MCF 10A (cell line): Measurements from ENCODE around the gene DGKI. TPM values are rescaled to one million over a fixed set of nuclear protein-coding genes. Genes with fewer than 3 reads are reported as not detected.

Experiments
- BruUV-seq: library from RNA; stranded (reverse); fragments of 400-500 nt; replicated peaks from 2 replicates; lab custom pipeline; 2021; lab: Mats Ljungman, UMichigan
- CTCF ChIA-PET: fragments of 300-600 bp; sonication (Branson Sonifier 250); formaldehyde crosslinking; extraction: SDS; loops from one replicate; lab custom pipeline; 2021; ENCODE audit warnings: antibody characterized with exemption, inconsistent platforms; lab: Yijun Ruan, JAX
- POLR2A ChIA-PET: fragments of 300-600, 350-650 bp; sonication (Branson Sonifier 250); formaldehyde crosslinking; extraction: SDS; loops from one replicate; lab custom pipeline; 2020; ENCODE audit warnings: antibody characterized with exemption, inconsistent platforms; lab: Yijun Ruan, JAX
- DNase-seq: peaks from one replicate; pipeline ENCODE4 v3.0.0-alpha.2; 2018; ENCODE audit not compliant: unreplicated experiment
- H3K27ac Mint-ChIP-seq: one replicate; pipeline ENCODE4 v1.8.0; 2022; ENCODE audit warnings: mild to moderate bottlenecking, low read depth, mixed read lengths; ENCODE audit not compliant: unreplicated experiment
- H3K27me3 Mint-ChIP-seq: one replicate; pipeline ENCODE4 v1.8.0; 2022; ENCODE audit warnings: mixed read lengths; ENCODE audit not compliant: insufficient read depth, unreplicated experiment
- H3K36me3 Mint-ChIP-seq: one replicate; pipeline ENCODE4 v1.8.0; 2022; ENCODE audit warnings: mild to moderate bottlenecking, moderate library complexity, mixed read lengths; ENCODE audit not compliant: insufficient read depth, unreplicated experiment
- H3K4me1 Mint-ChIP-seq: one replicate; pipeline ENCODE4 v1.8.0; 2022; ENCODE audit warnings: mixed read lengths; ENCODE audit not compliant: insufficient read depth, unreplicated experiment
- H3K4me3 Mint-ChIP-seq: one replicate; pipeline ENCODE4 v1.8.0; 2022; ENCODE audit warnings: mild to moderate bottlenecking, moderate library complexity, mixed read lengths; ENCODE audit not compliant: unreplicated experiment
- H3K9me3 Mint-ChIP-seq: one replicate; pipeline ENCODE4 v1.8.0; 2022; ENCODE audit warnings: mixed read lengths; ENCODE audit not compliant: unreplicated experiment
- intact Hi-C: fragments of 100-400 bp; cut with micrococcal nuclease; formaldehyde crosslinking; loops from 2 replicates; pipeline ENCODE4 v1.14.1; 2022
- total RNA-seq: library from RNA; stranded (reverse); gene quantifications from 2 replicates; pipeline ENCODE4 v1.2.3, GENCODE V29; 2022
- TF ChIP-seq, protein P1 (sequence below): fragments of 200-600 bp; IDR thresholded peaks from one replicate; pipeline ENCODE4 v1.8.0; 2022; ENCODE audit warnings: antibody characterized with exemption, mild to moderate bottlenecking; ENCODE audit not compliant: unreplicated experiment

The DGKI gene
- total RNA-seq, 1 experiment from 2014 or later: 1.4 TPM

DNA sequence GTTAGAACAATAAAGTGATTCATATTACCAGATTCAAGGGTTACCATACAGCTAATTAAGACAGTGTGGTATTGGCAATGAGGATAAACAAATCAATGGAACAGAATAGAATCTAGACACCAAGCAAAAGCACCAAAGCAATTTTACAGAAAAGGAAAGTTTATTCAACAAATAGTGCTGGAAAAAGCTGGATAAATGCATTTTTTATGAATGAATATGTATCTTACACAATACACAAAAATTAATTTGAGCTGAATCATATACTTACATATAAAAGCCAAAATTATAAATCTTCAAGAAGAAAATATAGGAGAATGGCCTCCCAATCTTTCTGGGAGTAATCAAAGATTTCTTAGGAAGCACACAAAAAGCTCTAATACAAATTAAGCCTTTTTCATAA, 282.8 kb downstream of the DGKI start:
- no peak overlapping the region for H3K4me3 Mint-ChIP-seq
- no peak overlapping the region for H3K27ac Mint-ChIP-seq
- no peak for DNase-seq
- ChIA-PET POLR2A (no interaction called here), CTCF (interaction anchor here (0.5 kb wide), 1 partner anchor 1395 kb away, joined by 3 read pairs; no protein-coding TSS in a partner anchor)
- TF ChIP-seq, protein P1, sequence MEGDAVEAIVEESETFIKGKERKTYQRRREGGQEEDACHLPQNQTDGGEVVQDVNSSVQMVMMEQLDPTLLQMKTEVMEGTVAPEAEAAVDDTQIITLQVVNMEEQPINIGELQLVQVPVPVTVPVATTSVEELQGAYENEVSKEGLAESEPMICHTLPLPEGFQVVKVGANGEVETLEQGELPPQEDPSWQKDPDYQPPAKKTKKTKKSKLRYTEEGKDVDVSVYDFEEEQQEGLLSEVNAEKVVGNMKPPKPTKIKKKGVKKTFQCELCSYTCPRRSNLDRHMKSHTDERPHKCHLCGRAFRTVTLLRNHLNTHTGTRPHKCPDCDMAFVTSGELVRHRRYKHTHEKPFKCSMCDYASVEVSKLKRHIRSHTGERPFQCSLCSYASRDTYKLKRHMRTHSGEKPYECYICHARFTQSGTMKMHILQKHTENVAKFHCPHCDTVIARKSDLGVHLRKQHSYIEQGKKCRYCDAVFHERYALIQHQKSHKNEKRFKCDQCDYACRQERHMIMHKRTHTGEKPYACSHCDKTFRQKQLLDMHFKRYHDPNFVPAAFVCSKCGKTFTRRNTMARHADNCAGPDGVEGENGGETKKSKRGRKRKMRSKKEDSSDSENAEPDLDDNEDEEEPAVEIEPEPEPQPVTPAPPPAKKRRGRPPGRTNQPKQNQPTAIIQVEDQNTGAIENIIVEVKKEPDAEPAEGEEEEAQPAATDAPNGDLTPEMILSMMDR: no peak
- BruUV-seq: no TSS peak
- no peaks in the 10 kb centered on the region for H3K27me3 Mint-ChIP-seq
- H3K36me3 Mint-ChIP-seq: no peaks in the 10 kb centered on the region
- no peaks in the 10 kb centered on the region for H3K4me1 Mint-ChIP-seq
- intact Hi-C loops: no loop called here
- peaks cover 8% of the 10 kb centered on the region for H3K9me3 Mint-ChIP-seq

DNA sequence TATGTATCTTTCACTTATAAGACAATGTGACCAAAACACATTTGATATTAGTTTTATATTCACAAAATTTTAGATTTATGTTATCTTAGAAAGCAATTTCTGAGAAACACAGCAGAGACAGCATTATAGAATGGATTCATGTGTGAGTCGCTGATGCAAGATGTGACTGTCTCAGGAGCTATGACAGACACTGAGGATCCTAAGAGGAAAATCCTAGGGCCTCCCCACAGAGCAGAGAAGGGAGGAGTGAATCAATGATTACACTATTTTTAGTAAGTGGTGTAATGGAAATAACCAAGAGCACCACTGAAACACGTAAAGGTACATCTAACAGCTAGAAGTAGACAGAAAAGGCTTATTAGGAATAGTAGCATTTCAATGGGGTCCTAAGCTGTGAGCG, 299.3 kb downstream of the DGKI start:
- Mint-ChIP-seq H3K36me3 (no peaks in the 10 kb centered on the region), H3K4me1 (no peaks in the 10 kb centered on the region), H3K27me3 (no peaks in the 10 kb centered on the region), H3K27ac (no peak overlapping the region), H3K9me3 (peaks cover 7% of the 10 kb centered on the region), H3K4me3 (no peak overlapping the region)
- no peak for DNase-seq
- intact Hi-C loops: no loop called here
- POLR2A ChIA-PET: no interaction called here
- TF ChIP-seq, protein P1: no peak
- BruUV-seq: no TSS peak
- CTCF ChIA-PET: interaction anchor here (1.4 kb wide), 1 partner anchor 45 kb away, joined by 6 read pairs; no protein-coding TSS in a partner anchor

- intact Hi-C loops: no loop called here
- no peak for DNase-seq
- Mint-ChIP-seq H3K4me3 (no peak overlapping the region), H3K36me3 (no peaks in the 10 kb centered on the region), H3K27me3 (no peaks in the 10 kb centered on the region), H3K4me1 (no peaks in the 10 kb centered on the region), H3K9me3 (peaks cover 7% of the 10 kb centered on the region), H3K27ac (no peak overlapping the region)
- BruUV-seq: no TSS peak
- TF ChIP-seq, protein P1: no peak
- POLR2A ChIA-PET: no interaction called here
- CTCF ChIA-PET: interaction anchor here (1.4 kb wide), 1 partner anchor 46 kb away, joined by 6 read pairs; no protein-coding TSS in a partner anchor
Measured at GRCh38 chr7:137546671-137547070, 300.1 kb downstream of the DGKI start.

- Mint-ChIP-seq H3K27me3 (no peaks in the 10 kb centered on the region), H3K36me3 (no peaks in the 10 kb centered on the region), H3K9me3 (peaks cover 7% of the 10 kb centered on the region), H3K4me1 (no peaks in the 10 kb centered on the region), H3K4me3 (no peak overlapping the region), H3K27ac (no peak overlapping the region)
- intact Hi-C loops: no loop called here
- CTCF ChIA-PET: no interaction called here
- DNase-seq: no peak
- TF ChIP-seq, protein P1: no peak
- POLR2A ChIA-PET: no interaction called here
- no TSS peak for BruUV-seq
Measured at GRCh38 chr7:137546009-137546408, 300.8 kb downstream of the DGKI start.
